HL-60 (cell line): ENCODE results near the gene KLF3.

Source experiments
- DNase-seq, 2 experiments: peaks; one replicate each; pipeline ENCODE4 v3.0.0-alpha.2; 2010 to 2020; ENCODE audit warnings: low read depth in 1 of 2, low spot score in 1 of 2
- H3K27ac ChIP-seq: fragments of 250-450 bp; sonication (Bioruptor Pico); replicated peaks from 2 replicates; pipeline ENCODE4 v1.5.1; 2020; ENCODE audit warnings: mild to moderate bottlenecking, moderate library complexity
- H3K27me3 ChIP-seq: fragments of 250-450 bp; sonication (Bioruptor Pico); 2 replicates; pipeline ENCODE4 v1.5.1; 2021; ENCODE audit warnings: mild to moderate bottlenecking, moderate library complexity; ENCODE audit not compliant: insufficient read depth, poor library complexity, severe bottlenecking
- H3K4me3 ChIP-seq: replicated peaks from 2 replicates; pipeline ENCODE4 v1.5.1; 2011; ENCODE audit warnings: mild to moderate bottlenecking, control low read depth, low read length; ENCODE audit not compliant: insufficient read depth
- CTCF ChIP-seq: IDR thresholded peaks from one replicate; pipeline ENCODE4 v1.5.1; 2011; ENCODE audit warnings: low read length, control low read depth, inconsistent platforms; ENCODE audit not compliant: insufficient read depth
- GABPA ChIP-seq: IDR thresholded peaks from 2 replicates; pipeline ENCODE4 v1.6.1; 2012; ENCODE audit warnings: low read depth
- POLR2AphosphoS5 ChIP-seq: IDR thresholded peaks from 2 replicates; pipeline ENCODE4 v1.6.1; 2012; ENCODE audit warnings: low read depth
- REST ChIP-seq: IDR thresholded peaks from 2 replicates; pipeline ENCODE4 v1.6.1; 2012; ENCODE audit warnings: low read depth; ENCODE audit not compliant: insufficient replicate concordance
- SPI1 ChIP-seq: IDR thresholded peaks from 2 replicates; pipeline ENCODE4 v1.6.1; 2012; ENCODE audit warnings: low read depth, mild to moderate bottlenecking, borderline replicate concordance

KLF3 gene

GRCh38 chr4:38650133-38650532, 13.9 kb upstream of the KLF3 start:
- Histone ChIP-seq H3K27ac (no peak overlapping the region), H3K27me3 (no peaks in the 10 kb centered on the region), H3K4me3 (no peak overlapping the region)
- TF ChIP-seq GABPA, result no peak
- TF ChIP-seq CTCF, result no peak
- TF ChIP-seq SPI1, result no peak
- no peak for TF ChIP-seq REST
- TF ChIP-seq POLR2AphosphoS5, result no peak
- no peak for DNase-seq

- DNase-seq, result no peak
- Histone ChIP-seq H3K4me3 (no peak overlapping the region), H3K27me3 (no peaks in the 10 kb centered on the region), H3K27ac (no peak overlapping the region)
- TF ChIP-seq REST (no peak), GABPA (no peak), CTCF (no peak), SPI1 (no peak), POLR2AphosphoS5 (no peak)
These were observed 9.7 kb upstream of the KLF3 start for GRCh38 chr4:38654273-38654672.

- Histone ChIP-seq H3K27me3 (no peaks in the 10 kb centered on the region), H3K4me3 (no peak overlapping the region), H3K27ac (no peak overlapping the region)
- TF ChIP-seq REST, result no peak
- TF ChIP-seq CTCF, result no peak
- TF ChIP-seq GABPA, result no peak
- no peak for TF ChIP-seq POLR2AphosphoS5
- no peak for TF ChIP-seq SPI1
- DNase-seq, result no peak
These were observed 7.9 kb upstream of the KLF3 start for GRCh38 chr4:38656111-38656510.
